ENCODE results near the gene IL2RA.

The IL2RA gene

GRCh38 chr10:6102128-6102527, 40.0 kb upstream of the IL2RA start:
- H3K4me3 ChIP-seq (ENCODE audit: low read length), result no peak overlapping the region
- no peak for TF ChIP-seq CTCF (conservative IDR thresholded peaks at IDR 0.05; ENCODE audit: low read length)
- no peak for DNase-seq (ENCODE audit: low read depth)

GRCh38 chr10:6101181-6101580, 39.0 kb upstream of the IL2RA start:
- no peak for TF ChIP-seq CTCF (conservative IDR thresholded peaks at IDR 0.05; ENCODE audit: low read length)
- H3K4me3 ChIP-seq (ENCODE audit: low read length), result no peak overlapping the region
- DNase-seq (ENCODE audit: low read depth), result no peak

GRCh38 chr10:6100370-6100769, 38.2 kb upstream of the IL2RA start:
- DNase-seq (ENCODE audit: low read depth), result no peak
- no peak overlapping the region for H3K4me3 ChIP-seq (ENCODE audit: low read length)
- TF ChIP-seq CTCF (conservative IDR thresholded peaks at IDR 0.05; ENCODE audit: low read length), result no peak

GRCh38 chr10:6098156-6098555, 36.0 kb upstream of the IL2RA start:
- no peak overlapping the region for H3K4me3 ChIP-seq (ENCODE audit: low read length)
- DNase-seq (ENCODE audit: low read depth), result no peak
- no peak for TF ChIP-seq CTCF (conservative IDR thresholded peaks at IDR 0.05; ENCODE audit: low read length)

- no peak for DNase-seq (ENCODE audit: low read depth)
- no peak overlapping the region for H3K4me3 ChIP-seq (ENCODE audit: low read length)
- no peak for TF ChIP-seq CTCF (conservative IDR thresholded peaks at IDR 0.05; ENCODE audit: low read length)
Observed at GRCh38 chr10:6097063-6097462, 34.9 kb upstream of the IL2RA start.

GRCh38 chr10:6095810-6096570, 33.8 kb upstream of the IL2RA start:
- TF ChIP-seq CTCF (conservative IDR thresholded peaks at IDR 0.05; ENCODE audit: low read length), result no peak
- H3K4me3 ChIP-seq (ENCODE audit: low read length), result no peak overlapping the region
- DNase-seq (ENCODE audit: low read depth), result no peak

GRCh38 chr10:6092731-6093130, 30.6 kb upstream of the IL2RA start:
- no peak for DNase-seq (ENCODE audit: low read depth)
- no peak overlapping the region for H3K4me3 ChIP-seq (ENCODE audit: low read length)
- TF ChIP-seq CTCF (conservative IDR thresholded peaks at IDR 0.05; ENCODE audit: low read length), result no peak
